ENCODE data around the gene CHST11. TPM values are rescaled to one million over a fixed set of nuclear protein-coding genes. Genes with fewer than 3 reads are reported as not detected.
"Not testable (repeated sequence)": the region's sequence is repeated elsewhere in the genome, so short reads cannot be mapped to it uniquely, and the experiment has no call there.

CHST11 gene
- total RNA-seq, 1 donor from 2014 or later = 6.0 TPM

DNA sequence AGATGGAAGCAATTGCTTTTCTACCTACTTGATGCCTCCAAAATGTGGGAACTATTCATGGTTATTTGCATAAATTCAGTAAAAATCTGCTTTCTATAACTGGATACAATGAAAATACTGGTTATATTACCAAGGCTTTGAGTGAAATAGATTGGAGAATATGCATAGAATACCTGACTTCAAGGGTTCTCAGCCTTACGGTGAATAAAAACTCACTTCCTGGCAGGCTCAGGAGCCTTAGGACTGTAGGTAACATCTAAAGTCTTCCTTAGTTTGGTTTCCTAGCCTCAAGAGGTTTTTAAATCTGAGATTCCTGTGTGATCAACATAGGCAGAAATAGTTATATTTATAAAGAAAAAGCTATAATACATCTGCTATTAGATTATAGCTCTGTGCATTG is 342.7 kb downstream of the CHST11 start:
- Histone ChIP-seq H3K36me3 (no peaks in the 10 kb centered on the region), H3K27ac (replicated peaks) (no peak overlapping the region), H3K27me3 (ENCODE audit: low read depth) (no peaks in the 10 kb centered on the region), H3K4me3 (no peak overlapping the region), H3K9me3 (replicated peaks) (no peaks in the 10 kb centered on the region), H3K4me1 (no peaks in the 10 kb centered on the region)
- no peak for DNase-seq
- TF ChIP-seq, protein P1, sequence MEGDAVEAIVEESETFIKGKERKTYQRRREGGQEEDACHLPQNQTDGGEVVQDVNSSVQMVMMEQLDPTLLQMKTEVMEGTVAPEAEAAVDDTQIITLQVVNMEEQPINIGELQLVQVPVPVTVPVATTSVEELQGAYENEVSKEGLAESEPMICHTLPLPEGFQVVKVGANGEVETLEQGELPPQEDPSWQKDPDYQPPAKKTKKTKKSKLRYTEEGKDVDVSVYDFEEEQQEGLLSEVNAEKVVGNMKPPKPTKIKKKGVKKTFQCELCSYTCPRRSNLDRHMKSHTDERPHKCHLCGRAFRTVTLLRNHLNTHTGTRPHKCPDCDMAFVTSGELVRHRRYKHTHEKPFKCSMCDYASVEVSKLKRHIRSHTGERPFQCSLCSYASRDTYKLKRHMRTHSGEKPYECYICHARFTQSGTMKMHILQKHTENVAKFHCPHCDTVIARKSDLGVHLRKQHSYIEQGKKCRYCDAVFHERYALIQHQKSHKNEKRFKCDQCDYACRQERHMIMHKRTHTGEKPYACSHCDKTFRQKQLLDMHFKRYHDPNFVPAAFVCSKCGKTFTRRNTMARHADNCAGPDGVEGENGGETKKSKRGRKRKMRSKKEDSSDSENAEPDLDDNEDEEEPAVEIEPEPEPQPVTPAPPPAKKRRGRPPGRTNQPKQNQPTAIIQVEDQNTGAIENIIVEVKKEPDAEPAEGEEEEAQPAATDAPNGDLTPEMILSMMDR (IDR thresholded peaks at IDR 0.05; ENCODE audit: borderline replicate concordance) = no peak
- intact Hi-C loops (cut with micrococcal nuclease) = no loop called here

DNA sequence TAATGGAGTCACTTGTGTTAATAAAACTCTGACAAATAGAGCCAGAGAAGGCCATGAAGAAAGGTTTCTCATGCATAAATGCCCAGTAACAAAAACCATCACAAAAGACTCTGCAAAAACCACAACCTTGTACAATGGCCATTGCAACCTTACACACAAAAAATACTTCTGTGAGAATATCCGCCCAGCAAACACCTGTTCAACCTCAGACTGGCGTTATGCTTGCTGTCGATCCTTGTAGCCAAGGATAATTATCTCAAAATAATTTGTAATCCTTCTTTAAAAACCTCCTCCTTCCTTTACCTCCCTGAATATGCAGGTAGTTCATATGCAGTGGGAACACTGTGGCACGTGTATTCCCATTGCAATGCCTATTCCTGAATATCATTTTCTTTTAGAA is 344.3 kb downstream of the CHST11 start:
- Histone ChIP-seq H3K36me3 (no peaks in the 10 kb centered on the region), H3K9me3 (replicated peaks) (no peaks in the 10 kb centered on the region), H3K4me1 (no peaks in the 10 kb centered on the region), H3K27me3 (ENCODE audit: low read depth) (no peaks in the 10 kb centered on the region), H3K27ac (replicated peaks) (no peak overlapping the region), H3K4me3 (no peak overlapping the region)
- DNase-seq = no peak
- intact Hi-C loops (cut with micrococcal nuclease) = no loop called here
- TF ChIP-seq, protein P1 (IDR thresholded peaks at IDR 0.05; ENCODE audit: borderline replicate concordance) = no peak

DNA sequence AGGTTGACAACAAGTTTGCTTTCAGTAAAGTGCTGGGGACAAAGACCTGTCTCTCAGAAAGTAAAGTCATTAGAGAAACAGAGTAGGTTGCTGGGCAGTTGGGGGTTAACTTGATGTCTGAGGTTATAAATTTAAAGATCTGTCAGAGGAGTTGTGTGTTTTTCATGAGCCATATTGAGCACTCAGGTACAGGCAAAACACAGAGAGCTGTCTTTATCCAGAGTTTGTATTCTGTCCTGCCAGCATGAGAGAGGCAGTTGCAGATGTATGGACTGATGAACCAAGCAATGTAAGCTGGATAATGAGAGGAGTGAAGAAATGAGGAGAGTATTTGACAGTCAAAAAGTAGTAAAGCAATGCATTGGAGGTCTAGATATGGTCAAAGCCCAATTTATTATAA is 344.7 kb downstream of the CHST11 start:
- Histone ChIP-seq H3K9me3 (replicated peaks) (no peaks in the 10 kb centered on the region), H3K4me1 (no peaks in the 10 kb centered on the region), H3K27me3 (ENCODE audit: low read depth) (no peaks in the 10 kb centered on the region), H3K4me3 (no peak overlapping the region), H3K27ac (replicated peaks) (no peak overlapping the region), H3K36me3 (no peaks in the 10 kb centered on the region)
- TF ChIP-seq, protein P1 (IDR thresholded peaks at IDR 0.05; ENCODE audit: borderline replicate concordance) = no peak
- no peak for DNase-seq
- intact Hi-C loops (cut with micrococcal nuclease) = no loop called here

DNA sequence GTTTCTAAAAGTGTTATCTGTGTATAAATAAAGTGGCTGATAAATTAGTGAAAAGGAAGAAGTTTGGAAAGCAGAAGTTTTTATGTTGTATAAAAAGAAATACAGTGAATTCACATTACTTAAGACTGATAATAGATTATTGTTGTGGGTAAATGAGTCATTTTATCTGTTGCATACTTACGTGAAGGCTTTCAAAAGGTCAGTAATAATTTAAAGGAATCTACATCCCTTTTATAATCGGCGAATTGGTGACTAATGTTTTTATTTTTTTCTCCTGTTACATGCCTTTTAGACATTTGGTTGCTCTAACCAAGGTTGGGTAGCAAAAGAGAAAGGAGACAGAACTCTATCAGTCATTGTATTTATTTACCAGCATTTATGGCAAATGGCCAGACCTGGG is 345.5 kb downstream of the CHST11 start:
- Histone ChIP-seq H3K27ac (replicated peaks) (no peak overlapping the region), H3K4me1 (no peaks in the 10 kb centered on the region), H3K9me3 (replicated peaks) (no peaks in the 10 kb centered on the region), H3K27me3 (ENCODE audit: low read depth) (no peaks in the 10 kb centered on the region), H3K4me3 (no peak overlapping the region), H3K36me3 (no peaks in the 10 kb centered on the region)
- intact Hi-C loops (cut with micrococcal nuclease) = no loop called here
- TF ChIP-seq, protein P1 (IDR thresholded peaks at IDR 0.05; ENCODE audit: borderline replicate concordance) = no peak
- no peak for DNase-seq

DNA sequence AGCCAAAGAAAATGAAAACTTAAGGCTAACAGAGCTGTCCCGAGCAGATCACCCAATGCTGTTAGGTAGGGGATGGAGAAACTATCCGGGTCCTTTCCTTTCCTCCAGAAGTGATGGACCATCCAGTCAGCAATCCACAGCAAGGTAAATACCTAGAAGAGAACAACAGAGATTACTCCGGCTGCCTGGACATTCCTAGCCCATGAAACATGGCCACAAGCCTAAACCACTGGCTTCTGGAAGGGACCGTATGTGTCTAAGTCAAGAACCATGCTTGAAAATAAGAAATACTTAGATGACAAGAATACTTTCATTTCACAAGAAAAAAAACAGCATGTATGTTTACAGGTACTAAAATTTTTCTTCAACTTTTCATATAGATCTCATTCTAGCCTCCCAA is 348.4 kb downstream of the CHST11 start:
- Histone ChIP-seq H3K4me3 (no peak overlapping the region), H3K27ac (replicated peaks) (no peak overlapping the region), H3K9me3 (replicated peaks) (no peaks in the 10 kb centered on the region), H3K36me3 (no peaks in the 10 kb centered on the region), H3K4me1 (no peaks in the 10 kb centered on the region), H3K27me3 (ENCODE audit: low read depth) (no peaks in the 10 kb centered on the region)
- intact Hi-C loops (cut with micrococcal nuclease) = no loop called here
- TF ChIP-seq, protein P1 (IDR thresholded peaks at IDR 0.05; ENCODE audit: borderline replicate concordance) = no peak
- DNase-seq = no peak

DNA sequence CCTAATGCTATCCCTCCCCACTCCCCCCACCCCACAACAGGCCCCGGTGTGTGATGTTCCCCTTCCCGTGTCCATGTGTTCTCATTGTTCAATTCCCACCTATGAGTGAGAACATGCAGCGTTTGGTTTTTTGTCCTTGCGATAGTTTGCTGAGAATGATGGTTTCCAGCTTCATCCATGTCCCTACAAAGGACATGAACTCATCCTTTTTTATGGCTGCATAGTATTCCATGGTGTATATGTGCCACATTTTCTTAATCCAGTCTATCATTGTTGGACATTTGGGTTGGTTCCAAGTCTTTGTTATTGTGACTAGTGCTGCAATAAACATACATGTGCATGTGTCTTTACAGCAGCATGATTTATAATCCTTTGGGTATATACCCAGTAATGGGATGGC is 349.4 kb downstream of the CHST11 start:
- H3K4me3 ChIP-seq, DNase-seq: not testable (repeated sequence)

More for the DNA sequence above, 349.4 kb downstream of the CHST11 start:
- intact Hi-C loops (cut with micrococcal nuclease); H3K4me1 ChIP-seq; H3K36me3 ChIP-seq; H3K27ac ChIP-seq (replicated peaks); H3K27me3 ChIP-seq (ENCODE audit: low read depth); H3K9me3 ChIP-seq (replicated peaks): not testable (repeated sequence)

All from left ventricle myocardium inferior (tissue), 1 donor.